GM19397 (cell line): ENCODE data around the gene SLC25A27.
"Not testable (repeated sequence)": the region's sequence is repeated elsewhere in the genome, so short reads cannot be mapped to it uniquely, and the experiment has no call there.

Experiments
- ATAC-seq: cut with Tn5 transposase; IDR thresholded peaks from one replicate; pipeline ENCODE4 v1.9.1; 2021; ENCODE audit warnings: mild to moderate bottlenecking, moderate library complexity; ENCODE audit not compliant: unreplicated experiment

The SLC25A27 gene, protein sequence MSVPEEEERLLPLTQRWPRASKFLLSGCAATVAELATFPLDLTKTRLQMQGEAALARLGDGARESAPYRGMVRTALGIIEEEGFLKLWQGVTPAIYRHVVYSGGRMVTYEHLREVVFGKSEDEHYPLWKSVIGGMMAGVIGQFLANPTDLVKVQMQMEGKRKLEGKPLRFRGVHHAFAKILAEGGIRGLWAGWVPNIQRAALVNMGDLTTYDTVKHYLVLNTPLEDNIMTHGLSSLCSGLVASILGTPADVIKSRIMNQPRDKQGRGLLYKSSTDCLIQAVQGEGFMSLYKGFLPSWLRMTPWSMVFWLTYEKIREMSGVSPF

DNA sequence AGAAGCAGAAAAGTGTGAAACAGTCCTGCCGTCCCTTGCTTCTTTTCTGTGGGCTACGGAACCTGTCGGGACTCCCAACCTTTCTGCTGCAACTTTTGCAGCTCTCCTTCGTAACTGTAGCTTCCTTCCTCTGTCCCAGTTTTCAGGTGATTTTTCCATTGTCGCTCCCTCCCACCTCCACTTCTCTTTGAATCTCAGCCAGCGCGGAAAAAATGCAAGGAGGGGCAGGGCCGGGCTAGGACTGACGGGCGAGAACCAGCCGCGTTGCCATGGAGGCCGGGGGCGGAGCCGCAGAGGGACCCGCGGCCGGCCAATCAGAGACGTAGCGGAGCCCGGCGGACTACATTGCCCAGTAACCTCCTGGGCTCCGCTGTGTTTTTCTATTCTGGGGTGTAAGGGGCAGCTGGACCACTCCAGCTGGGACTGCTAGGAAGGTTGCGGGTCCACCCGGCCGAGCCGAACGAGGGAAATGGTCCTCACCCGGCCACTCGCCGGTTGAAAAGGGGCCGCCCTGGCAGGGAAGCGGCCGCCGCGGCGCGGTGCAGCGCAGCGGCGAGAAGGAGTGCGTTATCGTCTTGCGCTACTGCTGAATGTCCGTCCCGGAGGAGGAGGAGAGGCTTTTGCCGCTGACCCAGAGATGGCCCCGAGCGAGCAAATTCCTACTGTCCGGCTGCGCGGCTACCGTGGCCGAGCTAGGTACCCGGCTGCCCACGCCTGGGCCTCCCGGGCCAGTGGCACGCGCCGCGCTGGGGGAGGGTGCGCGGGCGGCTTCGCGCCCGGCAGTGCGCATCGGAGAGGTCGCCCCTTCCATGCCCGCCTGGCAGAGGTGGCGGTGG is at the start of gene SLC25A27, which contains the start of gene CYP39A1:
Gene SLC25A27 (plus strand): TSS at position 373 of the 836 bp plus-strand sequence. CDS start 218 bp downstream, at position 591.
Gene CYP39A1 (minus strand): TSS at position 216 of the 836 bp plus-strand sequence. CDS start 236 bp downstream, outside the sequence.
- ATAC-seq = peak; percentile 100

- ATAC-seq = no peak
Observed at GRCh38 chr6:46605091-46605797, 47.5 kb upstream of the SLC25A27 start.

DNA sequence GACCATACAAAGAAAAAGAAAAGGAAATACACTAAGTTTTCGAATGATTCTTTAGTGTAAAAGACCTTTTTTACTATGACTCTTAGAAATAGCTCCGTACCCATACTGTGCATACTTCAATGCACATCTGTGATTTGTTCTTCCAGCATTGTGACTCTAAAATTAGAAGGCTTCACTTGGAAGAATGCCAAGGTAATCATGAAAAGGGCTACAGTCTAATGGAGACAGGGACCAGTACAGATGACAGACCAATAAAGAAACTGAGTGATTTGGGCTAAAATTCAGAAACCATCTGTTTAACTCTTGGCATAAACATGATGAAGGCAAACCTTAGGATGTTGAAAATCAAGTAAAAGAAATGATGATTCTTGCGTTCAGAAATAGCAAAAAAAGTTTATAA is 46.4 kb upstream of the SLC25A27 start:
- ATAC-seq = no peak

- ATAC-seq = no peak
Observed at GRCh38 chr6:46610862-46611553, 41.8 kb upstream of the SLC25A27 start.

- ATAC-seq = no peak
Observed at GRCh38 chr6:46612645-46613044, 40.1 kb upstream of the SLC25A27 start.

- no peak for ATAC-seq
Observed at GRCh38 chr6:46618726-46619125, 34.0 kb upstream of the SLC25A27 start.

GRCh38 chr6:46626228-46626909 is 26.4 kb upstream of the SLC25A27 start:
- no peak for ATAC-seq

DNA sequence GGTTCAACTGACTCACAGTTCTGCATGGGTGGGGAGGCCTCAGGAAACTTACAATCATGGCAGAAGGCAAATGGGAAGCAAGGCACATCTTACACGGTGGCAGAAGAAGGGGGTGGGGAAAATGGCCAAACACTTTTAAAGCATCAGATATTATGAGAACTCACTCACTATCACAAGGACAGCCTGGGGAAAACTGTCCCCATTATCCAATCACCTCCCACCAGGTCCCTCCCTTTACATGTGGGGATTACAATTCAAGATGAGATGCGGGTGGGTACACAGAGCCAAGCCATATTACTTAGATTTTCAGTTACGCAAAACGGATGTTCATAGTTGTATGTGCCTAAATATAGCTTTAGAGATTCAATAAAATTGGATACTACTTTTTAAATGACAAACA is 25.8 kb upstream of the SLC25A27 start:
- ATAC-seq = no peak

- ATAC-seq = no peak
Observed at GRCh38 chr6:46628498-46628897, 24.3 kb upstream of the SLC25A27 start.

GRCh38 chr6:46628976-46629375 is 23.8 kb upstream of the SLC25A27 start:
- ATAC-seq = no peak

GRCh38 chr6:46629691-46630090 is 23.1 kb upstream of the SLC25A27 start:
- ATAC-seq = no peak

GRCh38 chr6:46632053-46632452 is 20.7 kb upstream of the SLC25A27 start:
- ATAC-seq = no peak

- ATAC-seq = no peak
Observed at GRCh38 chr6:46635462-46635861, 17.3 kb upstream of the SLC25A27 start.

DNA sequence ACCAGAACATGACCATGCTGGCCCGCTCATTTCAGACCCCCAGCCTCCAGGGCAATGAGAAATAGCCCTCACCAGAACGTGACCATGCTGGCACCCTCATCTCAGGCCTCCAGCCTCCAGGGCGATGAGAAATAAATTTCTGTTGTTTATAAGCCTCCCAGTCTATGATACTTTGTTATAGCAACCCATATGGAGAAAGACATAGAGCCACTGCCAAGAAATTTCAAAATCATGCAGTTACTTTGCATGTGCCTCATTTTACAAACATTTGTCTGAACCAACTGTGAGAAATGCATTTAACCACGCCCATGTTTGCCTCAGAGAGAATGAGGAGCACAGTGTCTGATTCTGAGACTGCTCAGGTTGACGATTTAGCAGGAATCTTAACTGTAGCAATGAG is 15.6 kb upstream of the SLC25A27 start:
- no peak for ATAC-seq

DNA sequence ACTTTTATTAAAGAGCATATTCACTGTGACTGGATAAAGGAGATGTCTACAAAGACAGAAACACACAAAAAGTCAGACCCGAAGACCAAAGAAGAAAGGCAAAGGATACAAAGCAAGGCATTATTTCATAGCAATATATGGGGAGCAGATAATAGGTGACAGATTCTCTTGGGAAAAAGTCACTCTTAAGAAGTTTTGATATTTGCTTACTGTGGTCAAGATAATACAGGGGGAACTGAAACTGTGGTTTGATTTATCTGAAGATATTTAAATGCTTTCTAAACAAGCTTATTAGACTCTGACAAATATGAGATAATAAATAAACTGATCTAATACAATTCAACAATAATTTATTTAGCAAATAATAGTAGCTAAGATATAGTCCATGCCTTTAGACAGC is 14.8 kb upstream of the SLC25A27 start:
- ATAC-seq = no peak

DNA sequence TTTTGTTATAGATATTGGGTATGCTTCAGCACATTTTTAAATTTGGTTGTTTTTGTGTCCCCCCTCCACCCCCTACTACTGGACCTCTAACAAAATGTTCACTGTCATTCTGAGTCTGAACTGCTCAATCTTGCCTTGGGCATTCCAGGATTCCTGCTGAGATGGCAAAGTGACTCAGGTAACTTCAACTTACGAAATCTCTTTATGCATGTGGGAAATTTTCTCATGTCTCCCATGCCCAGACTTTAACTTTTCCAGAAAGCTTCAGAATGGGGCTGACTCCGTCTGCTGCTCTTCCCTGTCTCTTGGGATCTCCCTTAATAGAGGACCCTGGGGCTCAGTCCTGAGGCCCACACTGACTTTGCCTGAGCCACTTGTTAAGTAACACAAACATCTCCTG is 14.1 kb upstream of the SLC25A27 start:
- ATAC-seq = no peak

DNA sequence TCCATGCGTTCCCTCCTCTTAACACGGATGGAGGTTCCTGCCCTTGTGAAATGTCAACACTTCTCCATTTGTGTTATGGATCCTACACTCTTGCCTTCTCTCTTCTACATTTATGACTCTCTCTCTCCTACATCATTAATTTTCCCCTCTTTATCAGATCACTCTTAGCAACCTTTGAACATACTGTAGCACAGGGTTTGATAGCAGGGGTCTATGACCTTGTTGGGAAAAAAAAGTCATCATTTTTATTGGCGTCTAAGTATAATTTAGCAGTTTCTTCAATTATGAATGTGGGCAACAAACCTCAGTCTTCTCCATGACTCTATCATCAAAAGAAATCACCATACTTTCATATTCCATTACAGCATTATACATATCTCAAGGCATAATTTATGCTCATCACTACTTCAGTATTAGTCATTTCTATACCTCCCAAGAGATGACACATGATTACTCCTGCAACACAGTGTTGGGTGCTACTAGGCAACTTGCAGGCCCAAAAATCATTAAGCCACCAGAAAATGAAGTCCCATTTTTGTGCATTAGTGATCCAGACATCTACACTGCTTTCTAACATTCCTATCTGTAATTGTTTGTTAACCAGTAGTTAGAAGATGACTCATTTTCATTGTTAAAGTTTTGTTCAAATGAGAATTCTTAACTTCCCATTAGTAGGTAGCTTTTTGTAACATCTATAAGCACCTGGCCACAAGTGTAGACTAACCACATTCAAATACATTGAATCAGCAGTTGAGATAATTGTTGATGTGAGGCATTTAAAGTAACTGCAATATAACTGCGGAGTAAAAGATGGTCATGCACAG is 9.6 kb upstream of the SLC25A27 start:
- no peak for ATAC-seq

GRCh38 chr6:46645265-46645664 is 7.5 kb upstream of the SLC25A27 start:
- no peak for ATAC-seq

DNA sequence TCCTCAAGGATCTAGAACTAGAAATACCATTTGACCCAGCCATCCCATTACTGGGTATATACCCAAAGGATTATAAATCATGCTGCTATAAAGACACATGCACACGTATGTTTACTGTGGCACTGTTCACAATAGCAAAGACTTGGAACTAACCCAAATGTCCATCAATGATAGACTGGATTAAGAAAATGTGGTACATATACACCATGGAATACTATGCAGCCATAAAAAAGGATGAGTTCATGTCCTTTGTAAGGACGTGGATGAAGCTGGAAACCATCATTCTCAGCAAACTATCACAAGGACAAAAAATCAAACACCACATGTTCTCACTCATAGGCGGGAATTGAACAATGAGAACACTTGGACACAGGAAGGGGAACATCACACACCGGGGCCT is 4.7 kb upstream of the SLC25A27 start:
- not testable (repeated sequence) for ATAC-seq
